NB4 (cell line): Measurements from ENCODE around the gene ASB10.

Experiments used
- CTCF ChIP-seq: IDR thresholded peaks from one replicate; pipeline ENCODE4 v1.5.1; 2012; ENCODE audit warnings: low read depth, low read length
- POLR2A ChIP-seq: IDR thresholded peaks from 2 replicates; pipeline ENCODE4 v1.6.1; 2011; ENCODE audit warnings: mild to moderate bottlenecking; ENCODE audit not compliant: insufficient read length; ENCODE audit errors: extremely low read depth

- no peak for TF ChIP-seq CTCF
- TF ChIP-seq POLR2A = no peak
Observed at GRCh38 chr7:151215396-151215795, 28.3 kb upstream of the ASB10 start.
